Right cardiac atrium (tissue), 5 donors: ENCODE results near the gene DMRTB1. TPM values are rescaled to one million over a fixed set of nuclear protein-coding genes. Genes with fewer than 3 reads are reported as not detected.

Experiments used
- ATAC-seq, 2 donors: fragments of 200-7000 bp; cut with Tn5 transposase; one replicate each; pipeline versions ENCODE4 v1.8.0 to v1.9.1; 2020; ENCODE audit warnings: moderate library complexity in 2 of 2, mild to moderate bottlenecking in 1 of 2
- DNase-seq, 3 donors: peaks; one replicate each; pipeline ENCODE4 v3.0.0-alpha.2; 2020
- H3K27ac ChIP-seq: one replicate; pipeline ENCODE4 v1.5.1; 2013; ENCODE audit warnings: mild to moderate bottlenecking, low read length, control low read depth, moderate library complexity
- H3K27me3 ChIP-seq: one replicate; pipeline ENCODE4 v1.6.1; 2013; ENCODE audit not compliant: control insufficient read depth, insufficient read depth
- H3K4me1 ChIP-seq: one replicate; pipeline ENCODE4 v1.6.1; 2013; ENCODE audit warnings: low read length; ENCODE audit not compliant: control insufficient read depth, insufficient read depth
- H3K4me3 ChIP-seq: one replicate; pipeline ENCODE4 v1.5.1; 2013; ENCODE audit warnings: low read length, control low read depth
- H3K9me3 ChIP-seq: one replicate; pipeline ENCODE4 v1.6.1; 2013; ENCODE audit warnings: low read length; ENCODE audit not compliant: control insufficient read depth
- WGBS: extraction: QIAGEN DNeasy Blood & Tissue Kit; methylation state at CpG from one replicate; pipeline ENCODE4 v1.1.7; 2013; 5-methylcytosine and 5-hydroxymethylcytosine counted together
- intact Hi-C, 4 donors: fragments of 100-400 bp; cut with DNase I; formaldehyde crosslinking; loops; one replicate each; pipeline versions ENCODE4 v1.11.0 to v1.14.0; 2022 to 2023
- polyA plus RNA-seq: library from polyadenylated mRNA; stranded (reverse); fragments of 200-250 nt; gene quantifications from one replicate; pipeline ENCODE4 v1.2.3, GENCODE V29; 2013
- total RNA-seq, 4 donors: library from RNA; stranded (reverse); fragmentation: NEBNext Ultra II Directional; extraction: Animal tissue kit (Norgen Biotek cat#: 25700); gene quantifications; one replicate each; pipeline ENCODE4 v1.2.1, GENCODE V29; 2021
- donor health status: healthy with polysubstance abuse.
- donor health status: DM: no; HTN: yes; CAD: no.
- donor health status: DM: no; HTN: no; CAD: no.
- donor health status: DM: no; HTN: yes; CAD: no; lungs with severe emphysema.
- donor health status: DM: yes; HTN: yes; CAD: no.

The DMRTB1 gene
- total and polyA plus RNA-seq, 5 donors = not detected

DNA sequence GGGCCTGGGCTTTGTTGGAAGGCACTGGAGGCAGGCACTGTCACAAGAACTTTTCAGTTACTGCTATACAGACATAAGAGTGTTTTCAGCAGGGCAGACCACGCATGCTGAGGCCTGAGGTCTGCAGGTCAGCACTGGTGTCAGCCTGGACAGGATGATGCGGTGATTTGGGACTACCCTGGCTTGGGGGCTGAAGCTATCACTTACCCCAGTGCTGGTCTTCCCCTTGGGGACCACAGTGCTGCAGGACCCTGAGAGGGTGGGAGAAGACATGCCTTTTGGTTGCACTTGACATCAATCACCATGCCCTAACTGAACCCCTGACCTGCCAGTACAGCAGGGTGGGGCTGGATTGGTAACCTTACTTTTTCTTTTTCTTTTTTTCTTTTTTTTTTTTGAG, 9.2 kb downstream of the DMRTB1 start:
- Histone ChIP-seq H3K4me1 (no peaks in the 10 kb centered on the region), H3K27me3 (no peaks in the 10 kb centered on the region), H3K4me3 (no peak overlapping the region), H3K27ac (no peak overlapping the region), H3K9me3 (no peaks in the 10 kb centered on the region)
- 95% methylated on average over 2 of the region's 2 CpGs for WGBS
- ATAC-seq = no peak
- intact Hi-C loops = no loop called here
- DNase-seq = no peak

DNA sequence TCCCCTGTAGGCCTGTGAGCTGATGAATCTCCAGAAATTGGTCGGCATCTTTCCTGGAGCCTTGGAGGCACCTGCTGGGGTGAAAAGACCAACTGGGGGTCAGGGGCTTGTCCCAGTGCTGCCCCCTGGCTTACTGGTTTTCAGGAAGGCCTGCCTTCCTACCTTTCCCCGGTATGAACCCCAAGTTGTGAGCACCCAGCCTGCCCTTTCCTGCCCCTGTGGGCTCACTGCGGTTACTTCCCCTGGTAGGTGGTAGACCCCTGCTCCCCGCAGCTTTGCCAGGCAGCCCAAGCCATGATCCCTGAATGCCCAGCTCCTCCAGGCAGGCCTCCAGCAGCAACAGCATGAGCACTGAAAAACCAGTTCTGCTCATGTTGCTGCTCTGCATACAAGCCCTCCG, 10.2 kb downstream of the DMRTB1 start:
- Histone ChIP-seq H3K27me3 (no peaks in the 10 kb centered on the region), H3K9me3 (no peaks in the 10 kb centered on the region), H3K4me3 (no peak overlapping the region), H3K27ac (no peak overlapping the region), H3K4me1 (no peaks in the 10 kb centered on the region)
- no peak for DNase-seq
- no peak for ATAC-seq
- intact Hi-C loops = no loop called here
- 92% methylated on average over 5 of the region's 5 CpGs for WGBS

DNA sequence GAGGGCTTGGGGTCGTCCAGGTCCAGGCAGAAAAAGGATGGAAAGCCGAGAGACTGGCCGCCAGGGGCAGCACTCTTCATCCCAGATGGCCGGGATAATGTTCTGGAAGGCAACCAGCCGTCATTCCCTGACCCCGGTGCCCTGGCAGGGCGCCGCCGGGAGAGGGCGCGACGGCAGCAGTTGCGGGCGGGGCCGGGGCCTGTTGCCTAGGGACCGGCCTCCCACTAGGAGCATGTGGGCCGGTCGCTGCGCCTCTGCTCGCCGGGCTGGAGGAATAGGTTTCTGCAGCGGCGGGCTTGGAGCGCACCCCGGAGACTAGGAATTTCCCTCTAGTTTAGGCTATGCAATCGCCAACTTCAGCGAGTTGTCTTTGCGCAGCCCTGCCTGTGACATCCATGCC, 11.0 kb downstream of the DMRTB1 start:
- no peak overlapping the region for H3K27ac ChIP-seq
- no peaks in the 10 kb centered on the region for H3K9me3 ChIP-seq
- no peaks in the 10 kb centered on the region for H3K4me1 ChIP-seq
- 13% methylated on average over 28 of the region's 28 CpGs for WGBS
- intact Hi-C loops = no loop called here
- no peaks in the 10 kb centered on the region for H3K27me3 ChIP-seq
- peak; percentile 85 to 94 (median 92) for DNase-seq
- peak; percentile 87 to 94 for ATAC-seq
- no peak overlapping the region for H3K4me3 ChIP-seq

- no peaks in the 10 kb centered on the region for H3K9me3 ChIP-seq
- intact Hi-C loops = no loop called here
- WGBS = 65% methylated on average over 19 of the region's 19 CpGs
- DNase-seq (no peak), ATAC-seq (no peak)
- no peak overlapping the region for H3K4me3 ChIP-seq
- H3K27ac ChIP-seq = no peak overlapping the region
- no peaks in the 10 kb centered on the region for H3K27me3 ChIP-seq
- H3K4me1 ChIP-seq = no peaks in the 10 kb centered on the region
Observed at GRCh38 chr1:53470584-53470983, 11.4 kb downstream of the DMRTB1 start.

DNA sequence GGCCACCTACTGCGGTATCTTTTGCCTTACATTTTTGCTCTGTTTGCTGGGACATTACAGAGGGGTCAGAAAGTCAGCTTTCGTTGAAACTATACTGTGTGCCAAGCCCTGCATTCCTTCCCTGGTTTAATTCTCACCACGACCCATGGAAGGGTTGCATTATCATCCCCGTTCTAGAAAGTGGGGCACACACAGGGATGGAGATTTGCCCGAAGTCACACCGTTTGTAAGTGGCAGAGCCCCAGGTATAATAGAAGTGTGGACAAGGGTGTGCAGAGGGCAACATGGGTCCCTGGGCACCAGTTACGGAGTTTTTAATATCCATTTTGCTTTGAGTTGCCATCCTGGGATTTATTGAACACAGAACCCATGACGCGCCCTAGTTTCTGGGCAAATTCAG, 11.8 kb downstream of the DMRTB1 start:
- intact Hi-C loops = no loop called here
- DNase-seq (no peak), ATAC-seq (no peak)
- H3K9me3 ChIP-seq = no peaks in the 10 kb centered on the region
- H3K4me3 ChIP-seq = no peak overlapping the region
- H3K27me3 ChIP-seq = no peaks in the 10 kb centered on the region
- 95% methylated on average over 9 of the region's 9 CpGs for WGBS
- no peak overlapping the region for H3K27ac ChIP-seq
- H3K4me1 ChIP-seq = no peaks in the 10 kb centered on the region

DNA sequence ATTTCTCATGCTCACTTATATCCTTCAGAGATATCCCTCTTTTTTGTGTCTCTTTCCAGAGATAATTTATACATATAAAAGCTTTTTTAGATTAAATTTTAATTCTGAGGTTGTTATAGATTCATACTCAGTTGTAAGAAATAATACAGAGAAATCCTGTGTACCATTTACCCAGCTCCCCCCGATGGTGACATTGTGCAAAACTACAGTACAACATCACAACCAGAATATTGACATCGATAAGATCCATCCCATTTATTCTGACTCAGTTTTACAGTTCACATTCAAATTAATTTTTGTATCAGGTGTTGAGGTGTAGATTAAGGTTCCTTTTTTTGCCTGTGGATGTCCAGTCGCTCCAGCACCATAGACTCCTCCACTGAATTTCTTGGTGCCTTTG, 14.3 kb downstream of the DMRTB1 start:
- DNase-seq = no peak
- no peak overlapping the region for H3K4me3 ChIP-seq
- intact Hi-C loops = no loop called here
- H3K9me3 ChIP-seq = no peaks in the 10 kb centered on the region
- no peak overlapping the region for H3K27ac ChIP-seq
- no peaks in the 10 kb centered on the region for H3K27me3 ChIP-seq
- H3K4me1 ChIP-seq = no peaks in the 10 kb centered on the region
- WGBS = 88% methylated on average over 3 of the region's 3 CpGs
- no peak for ATAC-seq

GRCh38 chr1:53475664-53476063, 16.5 kb downstream of the DMRTB1 start:
- WGBS = 72% methylated on average over 7 of the region's 7 CpGs
- no peaks in the 10 kb centered on the region for H3K27me3 ChIP-seq
- no peaks in the 10 kb centered on the region for H3K9me3 ChIP-seq
- H3K27ac ChIP-seq = no peak overlapping the region
- ATAC-seq (no peak), DNase-seq (no peak)
- intact Hi-C loops = no loop called here
- H3K4me3 ChIP-seq = no peak overlapping the region
- H3K4me1 ChIP-seq = no peaks in the 10 kb centered on the region

GRCh38 chr1:53476579-53476978, 17.4 kb downstream of the DMRTB1 start:
- no peak overlapping the region for H3K27ac ChIP-seq
- intact Hi-C loops = no loop called here
- 80% methylated on average over 8 of the region's 8 CpGs for WGBS
- no peak for DNase-seq
- no peaks in the 10 kb centered on the region for H3K4me1 ChIP-seq
- ATAC-seq = no peak
- H3K9me3 ChIP-seq = no peaks in the 10 kb centered on the region
- H3K27me3 ChIP-seq = no peaks in the 10 kb centered on the region
- H3K4me3 ChIP-seq = no peak overlapping the region

DNA sequence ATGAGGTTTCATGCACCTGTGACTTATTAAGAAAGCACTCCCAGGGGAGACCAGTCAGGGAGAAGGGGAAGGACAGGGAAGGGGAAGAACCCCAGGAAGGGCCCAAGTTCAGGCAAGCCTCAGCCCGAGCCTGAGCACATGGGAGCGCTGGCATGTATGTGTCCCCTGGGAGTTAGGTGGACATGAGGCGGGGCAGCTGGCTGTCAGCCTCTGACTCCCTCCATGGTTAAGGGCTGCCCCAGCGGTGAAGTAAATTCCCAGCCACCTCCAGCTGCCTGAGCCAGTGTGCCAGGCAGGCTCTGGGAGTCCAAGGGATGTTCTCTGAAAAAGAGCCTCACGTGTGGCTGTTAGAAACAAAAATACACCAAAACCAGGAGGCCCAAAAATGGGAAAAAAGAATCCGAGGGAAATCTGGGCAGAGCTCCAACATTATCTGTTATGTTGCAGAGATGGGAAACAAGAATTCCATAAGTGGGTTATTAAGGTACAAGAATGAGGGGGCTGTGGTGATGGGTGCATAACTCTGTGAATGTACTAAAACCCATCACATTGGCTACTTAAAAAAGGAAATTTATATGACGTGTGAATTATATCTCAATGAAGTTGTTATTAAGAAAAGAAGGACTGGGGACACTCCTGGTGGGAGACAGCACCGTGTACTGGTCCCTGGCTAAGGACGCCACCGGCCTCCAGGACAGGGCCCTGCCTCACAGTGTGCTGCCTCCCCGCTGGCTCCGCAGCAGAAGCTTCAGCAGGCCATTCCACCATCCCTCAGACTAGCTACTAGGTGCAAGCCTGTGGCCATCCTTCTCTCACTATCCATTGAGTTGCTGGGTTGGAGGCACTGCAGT, 18.7 kb downstream of the DMRTB1 start:
- no peak overlapping the region for H3K27ac ChIP-seq
- H3K27me3 ChIP-seq = no peaks in the 10 kb centered on the region
- WGBS = 72% methylated on average over 12 of the region's 12 CpGs
- H3K4me3 ChIP-seq = no peak overlapping the region
- intact Hi-C loops = no loop called here
- DNase-seq (no peak), ATAC-seq (no peak)
- H3K9me3 ChIP-seq = no peaks in the 10 kb centered on the region
- H3K4me1 ChIP-seq = no peaks in the 10 kb centered on the region

- Histone ChIP-seq H3K4me1 (no peaks in the 10 kb centered on the region), H3K27ac (no peak overlapping the region), H3K27me3 (no peaks in the 10 kb centered on the region), H3K4me3 (no peak overlapping the region), H3K9me3 (no peaks in the 10 kb centered on the region)
- WGBS = 90% methylated on average over 2 of the region's 2 CpGs
- intact Hi-C loops = no loop called here
- ATAC-seq (no peak), DNase-seq (no peak)
Observed at GRCh38 chr1:53478502-53478818, 19.3 kb downstream of the DMRTB1 start.

DNA sequence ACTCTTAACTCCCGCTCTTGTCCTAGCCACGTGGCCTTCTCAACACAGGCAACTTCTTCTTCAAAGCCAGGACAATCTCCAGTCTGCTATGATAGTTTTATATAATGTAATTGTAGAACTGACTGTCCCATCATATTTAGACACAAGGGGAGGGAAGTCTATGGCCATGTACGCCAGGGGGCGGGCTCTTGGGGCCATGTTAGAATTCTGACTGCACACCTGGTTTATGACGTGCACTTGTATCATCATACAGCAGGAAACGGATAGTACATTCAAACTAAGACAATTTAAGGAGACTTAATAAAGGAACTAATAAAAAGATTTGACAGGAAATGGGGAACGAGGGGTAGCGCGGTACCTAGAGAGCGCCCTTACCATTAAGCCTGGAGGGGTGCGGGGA, 21.5 kb downstream of the DMRTB1 start:
- no peaks in the 10 kb centered on the region for H3K9me3 ChIP-seq

GRCh38 chr1:53481456-53481855, 22.3 kb downstream of the DMRTB1 start:
- Histone ChIP-seq H3K4me3 (no peak overlapping the region), H3K9me3 (no peaks in the 10 kb centered on the region), H3K4me1 (no peaks in the 10 kb centered on the region), H3K27me3 (no peaks in the 10 kb centered on the region), H3K27ac (no peak overlapping the region)
- intact Hi-C loops = loop anchor here in 1 of 4 donors (10.0 kb wide), 1 partner anchor 113 kb away; no protein-coding TSS in a partner anchor
- 85% methylated on average over 7 of the region's 7 CpGs for WGBS
- ATAC-seq = no peak
- no peak for DNase-seq

More for the DNA sequence above, 21.5 kb downstream of the DMRTB1 start:
- Histone ChIP-seq H3K27ac (no peak overlapping the region), H3K27me3 (no peaks in the 10 kb centered on the region), H3K4me1 (no peaks in the 10 kb centered on the region), H3K4me3 (no peak overlapping the region)
- ATAC-seq (no peak), DNase-seq (no peak)
- WGBS = 87% methylated on average over 11 of the region's 11 CpGs
- intact Hi-C loops = loop anchor here in 1 of 4 donors (10.0 kb wide), 1 partner anchor 114 kb away; no protein-coding TSS in a partner anchor
